Suppressor macrophage treated with lipopolysaccharide for 1 hour (primary cell): ENCODE results near the gene PTX4.
"Not testable (repeated sequence)": the region's sequence is repeated elsewhere in the genome, so short reads cannot be mapped to it uniquely, and the experiment has no call there.

Source experiments
- DNase-seq, 3 donors: peaks; one replicate each; pipeline ENCODE4 v3.0.0-alpha.2; 2020 to 2022

Gene PTX4

DNA sequence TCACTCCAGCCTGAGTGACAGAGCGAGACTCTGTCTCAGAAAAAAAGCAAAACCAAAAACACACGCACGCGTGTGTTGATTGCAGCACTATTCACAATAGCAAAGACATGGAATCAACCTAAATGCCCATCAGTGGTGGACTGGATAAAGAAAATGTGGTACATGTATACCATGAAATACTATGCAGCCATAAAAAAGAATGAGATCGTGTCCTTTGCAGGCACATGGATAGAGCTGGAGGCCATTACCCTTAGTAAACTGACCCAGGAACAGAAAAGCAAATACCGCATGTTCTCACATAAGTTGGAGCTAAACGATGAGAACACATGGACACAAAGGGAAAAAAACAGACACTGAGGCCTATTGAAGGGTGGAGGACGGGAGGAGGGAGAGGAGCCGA is 9.8 kb downstream of the PTX4 start:
- DNase-seq = not testable (repeated sequence)

GRCh38 chr16:1477033-1477432 is 11.7 kb downstream of the PTX4 start:
- no peak for DNase-seq

- DNase-seq = no peak
Observed at GRCh38 chr16:1475552-1476114, 13.1 kb downstream of the PTX4 start.

DNA sequence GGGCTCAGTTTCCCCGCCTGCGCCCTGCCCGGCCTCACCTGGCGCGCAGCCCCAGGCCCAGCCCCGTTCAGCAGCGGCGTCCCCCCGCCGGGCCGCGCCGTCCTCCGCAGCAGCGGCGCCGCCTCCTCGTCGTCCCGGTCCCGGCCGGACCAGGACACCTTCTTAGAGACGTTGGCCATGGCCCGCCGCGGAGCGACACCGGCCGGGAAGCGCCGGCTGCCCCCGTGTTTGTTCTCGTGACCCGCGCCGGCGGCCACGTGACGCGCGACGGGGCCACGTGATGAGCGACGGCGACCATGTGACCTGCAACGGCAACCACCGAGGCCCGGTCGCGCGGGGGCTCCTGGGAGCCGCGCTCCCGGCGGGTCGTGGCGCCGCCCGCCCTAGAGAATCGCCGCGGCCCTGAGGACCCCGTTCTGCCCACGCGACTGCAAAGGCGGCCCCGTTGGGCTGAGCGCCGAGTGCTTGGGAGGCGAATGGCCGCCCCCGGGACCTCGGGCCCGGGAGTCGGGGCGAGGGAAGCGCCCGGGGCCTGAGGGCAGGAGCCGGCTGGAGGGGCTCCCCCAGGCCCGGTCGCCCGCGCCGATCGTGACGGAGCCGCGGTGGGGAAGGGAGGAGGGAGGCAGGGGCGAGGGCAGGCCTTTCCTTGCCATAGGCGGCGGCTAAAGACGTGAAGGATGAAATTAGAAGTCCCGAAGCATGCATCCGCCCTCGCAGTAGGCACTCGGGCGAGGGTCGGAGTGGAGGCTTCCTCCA is 13.8 kb downstream of the PTX4 start, which contains the start of gene CLCN7:
Gene CLCN7, minus strand, starts transcription at position 233 of the 756 bp plus-strand sequence. Its CDS starts 54 bp downstream, at position 179.
- DNase-seq = peak; percentile 90 to 96 (median 95)

- peak in 1 of 3 donors; percentile 57 for DNase-seq
Observed at GRCh38 chr16:1474082-1474795, 14.5 kb downstream of the PTX4 start.

DNA sequence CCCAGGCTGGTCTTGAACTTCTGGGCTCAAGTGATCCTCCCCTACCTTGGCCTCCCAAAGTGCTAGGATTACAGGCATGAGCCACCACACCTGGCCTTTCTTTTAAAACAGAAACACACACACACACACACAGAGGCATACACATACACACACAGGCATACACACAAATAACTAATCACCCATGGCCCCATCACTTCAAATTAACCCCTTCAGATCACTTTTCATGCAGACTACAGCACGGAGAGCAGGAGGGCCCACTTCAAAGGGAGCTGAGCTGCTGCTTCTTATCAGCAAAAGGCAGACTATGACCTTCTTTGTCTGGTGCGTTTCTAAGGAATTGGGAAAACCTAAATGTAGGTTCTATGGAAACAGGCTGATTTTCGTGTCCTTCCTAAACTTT is 15.8 kb downstream of the PTX4 start:
- DNase-seq = no peak

GRCh38 chr16:1471569-1472194 is 17.1 kb downstream of the PTX4 start:
- peak in 1 of 3 donors; percentile 40 for DNase-seq

- peak; percentile 96 to 97 (median 96) for DNase-seq
Observed at GRCh38 chr16:1470481-1471251, 18.1 kb downstream of the PTX4 start.

DNA sequence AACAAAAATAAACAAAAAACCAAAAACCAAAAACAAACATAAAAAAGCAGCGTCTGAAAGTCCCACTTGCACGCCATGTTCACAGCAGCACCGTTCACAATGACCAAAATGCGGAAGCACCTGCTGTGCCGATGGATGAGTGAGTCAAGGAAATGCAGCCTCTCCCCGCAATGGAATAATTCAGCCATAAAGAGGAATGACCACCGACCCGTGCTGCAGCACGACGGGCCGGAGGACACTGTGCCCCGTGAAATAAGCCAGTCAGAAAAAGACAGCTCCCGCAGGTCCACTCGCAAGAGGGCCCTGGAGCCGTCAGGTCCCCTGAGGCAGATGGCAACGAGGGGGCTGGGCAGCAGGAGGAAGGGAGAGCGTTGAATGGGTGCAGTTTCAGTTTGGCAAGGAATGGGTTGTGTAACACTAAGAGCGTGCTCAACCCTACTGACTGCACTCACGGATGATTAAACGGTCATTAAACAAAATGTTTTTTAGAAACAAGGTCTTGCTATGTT is 19.0 kb downstream of the PTX4 start:
- peak; percentile 69 to 86 (median 75) for DNase-seq

GRCh38 chr16:1469141-1469540 is 19.6 kb downstream of the PTX4 start:
- DNase-seq = not testable (repeated sequence)

DNA sequence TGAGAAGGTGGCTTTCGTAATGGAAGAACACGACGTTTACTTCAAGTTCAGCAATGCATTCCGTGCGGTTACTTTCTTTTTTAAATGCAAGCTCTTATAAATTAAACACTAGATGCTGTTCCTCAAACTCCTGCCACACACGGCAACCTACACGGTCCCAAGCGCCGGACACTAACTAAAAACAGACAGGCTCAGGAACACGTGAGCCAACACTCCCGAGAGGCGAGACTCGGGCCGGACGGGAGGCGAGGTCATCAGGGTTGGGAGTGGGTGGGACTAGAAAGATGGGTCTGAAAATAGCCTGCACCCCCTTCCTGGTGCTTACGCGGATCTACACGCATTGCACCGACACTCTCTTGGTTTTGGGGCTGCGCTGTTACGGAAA is 20.3 kb downstream of the PTX4 start:
- DNase-seq = peak in 2 of 3 donors; percentile 44 to 57

DNA sequence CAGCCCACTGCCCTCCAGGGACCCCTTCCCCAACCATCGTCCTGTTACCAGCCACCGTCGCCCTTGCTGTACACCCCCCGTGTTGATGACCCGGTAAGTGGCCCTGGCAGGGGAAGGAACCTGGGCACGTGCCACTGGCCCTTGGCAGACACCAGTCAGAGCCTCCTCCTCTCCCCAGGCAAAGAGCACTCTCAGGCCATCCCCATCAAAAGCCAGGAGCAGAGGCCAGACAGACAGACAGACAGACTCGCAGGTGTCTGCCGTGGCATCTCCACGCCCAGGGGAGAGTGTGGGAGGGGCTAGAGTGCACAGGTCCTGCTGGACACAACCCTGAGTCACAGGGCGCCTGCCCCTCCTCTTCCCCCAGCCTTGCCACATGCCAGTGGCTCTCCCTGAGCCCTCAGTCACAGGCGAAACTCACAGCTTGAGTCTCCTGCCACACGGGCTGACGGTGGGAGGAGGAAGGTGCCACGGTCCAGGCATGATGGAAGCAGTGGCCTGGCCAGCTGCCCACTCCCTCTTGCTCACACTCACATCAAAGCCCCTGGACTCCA is 21.7 kb downstream of the PTX4 start:
- peak; percentile 11 to 31 (median 16) for DNase-seq

GRCh38 chr16:1466054-1466453 is 22.7 kb downstream of the PTX4 start:
- no peak for DNase-seq

DNA sequence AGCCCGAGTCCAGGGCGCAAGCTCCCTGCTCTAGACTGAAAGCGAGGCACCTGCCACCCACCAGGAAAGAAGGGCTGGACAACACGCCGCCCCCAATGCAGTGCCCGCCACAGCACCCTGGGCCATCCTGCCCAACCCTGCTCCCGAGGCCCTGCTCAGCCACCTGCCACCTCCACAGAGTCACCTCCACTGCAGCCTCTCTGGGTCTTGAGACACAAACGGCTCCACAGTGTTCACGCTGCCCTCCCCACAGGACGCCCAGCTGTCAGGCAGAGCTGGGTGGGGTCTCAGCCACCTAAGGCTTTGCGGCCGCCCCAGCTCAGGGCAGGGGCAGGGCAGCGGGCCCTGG is 23.2 kb downstream of the PTX4 start:
- DNase-seq = no peak

GRCh38 chr16:1464894-1465566 is 23.7 kb downstream of the PTX4 start:
- DNase-seq = no peak

- DNase-seq = no peak
Observed at GRCh38 chr16:1464196-1464893, 24.4 kb downstream of the PTX4 start.

DNA sequence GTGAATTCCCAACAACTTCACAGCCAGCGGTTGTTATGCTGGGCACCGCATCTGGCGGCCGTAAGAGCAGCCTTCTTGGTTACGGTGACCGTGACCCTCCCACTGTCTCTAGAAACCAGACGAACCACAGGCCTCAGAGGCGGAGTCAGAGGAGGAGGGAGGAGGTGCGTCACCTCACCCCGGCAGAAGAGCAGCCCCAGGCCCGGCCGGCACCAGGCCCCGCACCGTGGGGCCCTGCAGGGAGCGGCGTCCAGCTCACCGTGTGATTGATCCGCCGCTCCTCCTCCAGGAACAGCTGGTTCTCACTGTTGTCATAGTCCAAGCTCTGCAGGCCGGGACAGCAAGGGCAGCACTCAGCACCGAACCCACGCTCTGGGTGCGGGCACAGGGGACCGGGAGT is 27.6 kb downstream of the PTX4 start:
- no peak for DNase-seq

DNA sequence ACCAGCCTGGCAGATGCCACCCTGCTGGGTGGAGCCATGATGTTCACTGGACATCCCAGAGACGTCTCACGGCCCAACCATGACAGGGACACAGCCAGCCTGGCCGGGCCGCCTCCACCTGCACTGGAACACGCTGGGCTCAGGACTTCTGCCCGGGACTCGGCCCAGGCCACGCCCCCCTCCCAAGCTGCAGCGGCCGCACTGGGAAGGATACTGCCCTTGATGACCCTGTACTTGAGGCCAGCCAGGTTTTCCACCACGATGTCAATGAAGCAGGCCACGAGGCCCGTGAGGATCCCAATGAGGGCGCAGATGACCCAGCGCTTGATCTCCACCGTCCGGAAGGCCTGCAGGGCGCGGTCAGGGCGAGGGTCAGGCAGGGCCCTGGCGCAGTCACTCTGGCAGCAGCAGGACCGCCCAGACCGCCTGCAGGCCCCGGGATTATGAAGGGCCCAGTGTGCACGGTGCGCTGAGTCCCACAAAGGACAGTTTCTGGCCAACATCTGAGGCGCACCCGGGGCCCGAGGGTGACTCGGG is 28.1 kb downstream of the PTX4 start:
- DNase-seq = no peak

DNA sequence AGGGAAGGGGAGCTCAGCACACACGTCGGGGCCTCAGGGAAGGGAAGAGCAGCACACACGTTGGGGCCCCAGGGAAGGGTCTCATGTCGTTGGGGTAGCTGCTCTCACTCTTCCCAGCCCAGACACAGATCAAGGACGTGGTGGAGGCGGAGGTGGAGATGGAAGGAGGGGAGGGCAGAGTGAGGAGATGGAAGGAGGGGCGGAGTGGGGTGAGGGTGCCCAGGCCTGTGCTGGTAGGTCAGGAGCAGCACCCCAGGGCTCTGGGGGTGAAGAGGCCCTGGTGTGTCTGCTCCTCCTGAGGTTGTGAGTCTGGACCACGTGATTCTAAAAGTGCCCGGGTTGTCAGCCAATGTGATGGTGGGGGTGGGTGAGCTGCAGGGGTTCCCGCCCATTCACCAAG is 28.8 kb downstream of the PTX4 start:
- no peak for DNase-seq

- peak; percentile 30 to 42 (median 34) for DNase-seq
Observed at GRCh38 chr16:1458977-1459341, 29.8 kb downstream of the PTX4 start.
